Measurements from ENCODE around the gene LRCH4.
"Not testable (repeated sequence)": the region's sequence is repeated elsewhere in the genome, so short reads cannot be mapped to it uniquely, and the experiment has no call there.

The LRCH4 gene

DNA sequence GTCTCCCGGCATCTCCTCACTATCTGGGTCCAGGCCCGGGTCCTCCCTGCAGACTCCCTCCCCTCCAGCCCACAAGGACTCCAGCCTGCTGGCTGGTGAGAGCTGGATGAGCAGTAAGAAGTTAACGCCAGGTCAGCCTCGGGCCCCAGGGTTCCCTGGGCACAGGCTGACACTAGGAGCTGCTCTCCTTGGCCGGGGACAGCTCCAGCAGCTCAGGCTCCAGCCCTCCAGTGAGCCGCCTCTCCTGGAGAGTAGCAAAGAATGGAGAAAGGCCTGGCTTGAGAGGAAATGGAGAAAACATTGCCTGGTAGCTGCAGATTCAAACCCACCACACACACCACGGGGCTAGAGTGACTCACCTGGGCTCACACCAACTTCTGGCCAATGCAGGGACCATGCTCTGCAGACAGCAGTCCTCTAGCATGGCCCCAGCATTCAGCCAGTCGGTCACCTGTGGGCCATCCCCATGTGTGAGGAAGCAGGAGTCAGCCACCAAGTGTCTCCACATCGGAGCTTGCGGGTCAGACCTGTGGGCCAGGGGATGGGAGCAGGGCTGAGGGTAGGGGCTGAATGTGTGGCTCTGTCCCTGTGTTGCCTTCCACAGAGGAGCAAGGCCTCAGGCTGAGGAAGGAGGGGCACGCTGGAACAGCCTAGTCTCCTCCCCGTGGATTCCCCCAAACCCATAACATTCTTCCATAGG is 18.7 kb downstream of the LRCH4 start:
- DNase-seq = no peak

DNA sequence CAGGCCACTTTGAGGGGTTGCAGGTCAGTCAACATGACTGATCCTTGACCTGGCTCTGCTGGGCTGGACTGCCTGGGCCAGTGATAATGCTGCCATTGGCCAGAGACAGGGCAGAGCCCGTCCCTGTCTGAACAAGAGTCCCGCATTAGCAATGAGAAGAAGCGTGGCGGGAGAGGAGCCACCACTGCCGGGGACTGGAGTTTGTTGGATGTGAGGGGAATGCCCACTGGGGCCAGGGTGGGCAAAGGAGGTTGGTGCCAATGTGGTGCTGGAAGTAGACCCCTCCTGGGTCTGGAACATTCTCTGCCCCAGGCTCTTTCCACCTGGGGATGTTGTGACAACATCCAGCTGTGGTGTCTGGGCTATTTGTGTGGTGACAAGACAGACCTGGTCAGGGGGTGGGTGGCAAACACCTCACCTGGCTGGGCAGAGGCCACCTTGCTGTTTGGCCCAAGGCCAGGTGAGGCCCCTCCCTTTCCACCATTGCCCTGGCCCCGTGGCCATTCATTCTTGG is 19.9 kb downstream of the LRCH4 start:
- DNase-seq = no peak

DNA sequence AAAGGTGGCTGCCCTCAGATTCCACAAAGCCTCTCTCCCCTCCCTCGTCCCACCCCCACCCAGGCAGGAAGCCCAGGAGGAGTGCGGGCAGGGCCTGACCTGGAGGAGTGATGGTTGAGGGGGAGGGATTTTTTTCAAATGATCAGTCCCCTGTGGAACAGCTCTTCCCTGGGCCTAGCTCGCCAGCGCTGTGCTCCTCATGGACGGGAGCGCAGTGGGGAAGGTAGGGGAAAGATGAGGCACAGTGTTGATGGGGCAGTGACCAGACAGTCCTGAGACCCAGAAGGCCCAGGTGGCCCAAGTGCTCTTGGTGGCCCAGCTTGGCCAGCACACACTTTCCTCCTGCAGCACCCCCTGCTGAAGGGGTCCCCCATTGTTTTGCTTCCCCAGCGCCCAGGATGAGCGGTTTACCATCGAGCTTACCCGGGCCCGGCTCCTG is 20.8 kb downstream of the LRCH4 start:
- DNase-seq = no peak

DNA sequence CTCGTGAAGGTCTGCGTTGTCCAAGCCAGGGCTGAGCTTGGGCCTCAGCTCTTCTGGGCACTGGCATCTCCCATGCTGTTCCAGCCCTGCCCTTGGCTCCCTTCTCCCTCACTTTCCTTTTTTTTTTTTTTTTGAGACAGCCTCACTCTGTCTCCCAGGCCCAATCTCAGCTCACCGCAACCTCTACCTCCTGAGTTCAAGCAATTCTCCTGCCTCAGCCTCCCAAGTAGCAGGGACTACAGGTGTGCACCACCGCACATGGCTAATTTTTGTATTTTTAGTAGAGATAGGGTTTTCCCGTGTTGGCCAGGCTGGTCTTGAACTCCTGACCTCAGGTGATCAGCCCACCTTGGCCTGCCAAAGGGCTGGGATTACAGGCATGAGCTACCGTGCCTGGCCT is 21.5 kb downstream of the LRCH4 start:
- not testable (repeated sequence) for DNase-seq

DNA sequence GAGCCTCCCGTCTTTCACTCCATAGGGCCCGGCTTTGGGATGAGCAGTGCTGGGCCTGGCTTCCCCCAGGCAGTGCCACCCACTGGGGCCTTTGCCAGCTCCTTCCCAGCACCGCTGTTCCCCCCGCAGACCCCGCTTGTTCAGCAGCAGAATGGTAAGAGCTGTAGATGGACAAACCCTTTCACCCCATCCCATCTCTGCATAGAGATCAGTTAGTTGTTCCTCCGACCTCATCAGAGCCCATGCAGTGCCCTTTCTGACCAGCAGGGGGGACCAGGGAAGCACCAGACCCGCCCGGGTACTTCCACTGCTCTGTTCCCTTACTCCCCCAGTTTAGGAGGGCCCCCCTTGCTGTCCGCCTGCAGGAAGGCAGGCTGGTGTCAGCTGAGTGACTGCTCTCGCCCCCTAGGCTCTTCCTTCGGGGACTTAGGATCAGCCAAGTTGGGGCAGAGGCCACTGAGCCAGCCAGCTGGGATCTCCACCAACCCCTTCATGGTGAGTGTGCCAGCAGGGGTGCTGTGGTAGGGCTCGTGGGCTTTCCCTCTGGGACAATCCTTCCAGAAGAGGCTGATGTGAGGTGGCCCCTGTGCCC is 22.0 kb downstream of the LRCH4 start:
- DNase-seq = peak; percentile 86

DNA sequence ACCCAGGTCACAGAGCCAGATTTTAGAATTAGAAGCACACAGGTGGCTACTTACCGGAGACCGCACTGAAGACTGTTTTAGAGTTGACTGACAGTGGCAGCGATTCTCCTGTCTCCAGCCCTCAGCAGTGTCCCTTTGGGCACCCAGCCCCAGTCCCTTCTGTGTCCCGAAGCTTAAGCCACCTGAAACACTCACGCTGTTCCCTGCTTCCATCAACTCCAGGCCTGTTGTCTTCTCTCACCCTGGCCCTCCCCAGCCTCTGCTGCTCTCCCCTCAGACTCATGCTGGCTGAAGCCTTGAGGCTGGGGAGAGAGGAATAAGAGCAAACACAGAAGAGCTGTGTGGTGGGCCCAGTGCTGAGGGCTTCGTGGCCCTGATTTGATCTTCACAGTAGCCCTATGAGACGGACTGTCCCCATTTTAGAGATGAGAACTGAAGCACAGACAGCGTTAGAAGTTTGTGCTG is 22.8 kb downstream of the LRCH4 start:
- no peak for DNase-seq

DNA sequence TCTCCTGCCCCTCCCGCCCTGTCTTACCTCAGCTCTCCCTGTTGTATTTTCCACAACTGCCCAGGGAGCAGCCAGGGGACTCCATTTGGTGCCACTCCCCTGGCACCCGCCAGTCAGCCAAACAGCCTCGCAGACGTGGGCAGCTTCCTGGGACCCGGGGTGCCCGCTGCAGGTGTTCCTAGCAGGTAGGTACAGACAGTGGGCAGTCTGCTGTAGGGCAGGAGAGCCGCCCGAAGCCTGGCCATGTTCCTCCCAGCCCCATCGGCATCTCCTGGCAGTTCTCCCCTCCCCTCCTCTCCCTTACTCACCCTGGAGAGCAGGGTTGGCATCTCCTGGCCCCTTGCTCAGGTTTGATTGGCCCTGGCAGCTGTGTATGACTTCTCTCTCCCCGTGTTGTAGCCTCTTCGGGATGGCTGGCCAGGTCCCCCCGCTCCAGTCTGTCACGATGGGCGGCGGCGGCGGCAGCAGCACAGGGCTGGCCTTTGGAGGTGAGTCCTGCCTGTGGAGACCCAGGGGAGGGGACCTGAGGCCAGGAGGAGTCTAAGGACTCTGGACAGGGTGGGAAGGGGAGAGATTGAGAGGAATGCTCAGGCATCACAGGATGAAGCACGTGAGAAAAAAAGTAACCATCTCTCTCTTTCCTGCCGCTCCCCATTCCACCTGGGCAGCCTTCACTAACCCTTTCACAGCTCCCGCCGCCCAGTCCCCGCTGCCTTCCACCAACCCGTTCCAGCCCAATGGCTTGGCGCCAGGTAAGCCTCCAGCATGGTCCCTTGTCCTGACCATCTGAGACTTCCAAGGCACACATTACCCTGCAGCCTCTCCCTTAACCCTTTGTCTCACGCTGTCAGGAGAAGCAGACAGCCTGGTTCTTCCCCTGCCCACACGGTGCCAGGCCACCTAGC is 23.5 kb downstream of the LRCH4 start:
- no peak for DNase-seq

DNA sequence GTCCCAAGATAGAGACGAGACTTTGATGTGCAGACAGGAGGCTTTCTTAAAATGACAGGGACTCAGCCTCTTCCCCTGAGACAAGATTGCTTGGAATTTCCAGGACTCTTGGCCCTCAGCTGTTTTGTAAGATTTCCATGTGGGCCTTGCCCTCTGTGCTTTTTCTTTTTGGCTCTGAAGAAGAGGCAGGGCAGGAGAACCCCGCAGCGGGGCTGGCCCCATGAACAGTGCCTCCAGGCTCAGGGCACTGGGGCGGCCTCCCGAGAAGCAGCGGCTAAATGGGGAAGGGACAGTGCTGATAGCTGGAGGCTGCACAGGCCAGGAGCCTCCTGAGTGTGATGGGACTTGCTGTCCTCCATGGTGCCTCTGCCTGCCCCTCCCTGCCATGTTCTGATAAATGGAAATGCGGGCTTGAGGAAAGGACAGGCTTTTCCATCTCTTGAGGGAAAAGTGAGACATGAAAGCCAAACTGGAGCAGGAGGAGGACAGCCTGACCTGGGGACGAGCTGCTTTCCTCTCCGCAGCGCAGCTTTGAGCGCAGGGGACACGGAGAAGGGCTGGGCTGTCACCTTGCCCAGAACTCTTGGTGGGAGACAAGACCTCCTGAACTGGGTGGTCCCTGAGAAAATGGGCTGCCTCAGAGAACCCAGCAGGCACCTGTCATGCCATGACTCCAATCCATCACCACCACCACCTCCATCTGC is 24.3 kb downstream of the LRCH4 start:
- no peak for DNase-seq

DNA sequence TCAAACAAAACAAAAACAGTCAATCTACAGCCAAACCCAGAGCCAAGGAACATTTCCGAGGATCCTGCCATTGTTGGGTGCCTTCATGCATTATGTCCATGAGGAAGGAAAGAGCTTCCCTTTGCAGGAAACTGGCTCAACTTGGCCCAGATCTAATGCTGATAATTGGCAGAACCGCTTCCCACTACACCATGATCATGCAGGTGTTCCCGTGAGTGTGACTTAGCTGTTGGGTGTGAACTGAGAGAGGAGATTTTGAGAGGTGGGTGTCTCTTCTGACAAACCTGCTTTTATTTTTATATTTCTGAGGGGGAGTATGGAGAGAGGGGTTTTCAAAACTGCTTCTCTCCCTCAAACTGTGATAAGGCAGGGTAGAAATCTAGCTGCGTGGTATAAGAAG is 26.8 kb downstream of the LRCH4 start:
- DNase-seq = no peak

DNA sequence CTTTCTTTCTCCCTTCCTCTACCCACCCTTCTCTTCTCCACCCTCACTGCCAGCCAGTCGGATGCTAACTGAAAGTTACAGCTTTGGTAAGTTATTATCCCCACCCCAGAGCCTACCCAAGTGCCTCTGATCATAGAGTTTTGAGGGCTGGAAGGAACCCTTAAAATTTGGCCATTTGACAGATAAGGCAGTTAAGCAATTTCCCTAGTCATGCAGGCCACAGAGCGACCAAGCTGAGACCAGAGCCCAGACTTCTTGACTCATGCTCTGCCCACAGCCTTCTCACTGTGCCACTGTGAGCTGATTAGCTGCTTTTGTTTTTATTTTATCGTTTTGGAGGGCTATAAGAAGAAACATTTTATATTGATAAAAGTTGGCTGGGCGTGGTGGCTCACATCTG is 29.4 kb downstream of the LRCH4 start:
- no peak for DNase-seq

DNA sequence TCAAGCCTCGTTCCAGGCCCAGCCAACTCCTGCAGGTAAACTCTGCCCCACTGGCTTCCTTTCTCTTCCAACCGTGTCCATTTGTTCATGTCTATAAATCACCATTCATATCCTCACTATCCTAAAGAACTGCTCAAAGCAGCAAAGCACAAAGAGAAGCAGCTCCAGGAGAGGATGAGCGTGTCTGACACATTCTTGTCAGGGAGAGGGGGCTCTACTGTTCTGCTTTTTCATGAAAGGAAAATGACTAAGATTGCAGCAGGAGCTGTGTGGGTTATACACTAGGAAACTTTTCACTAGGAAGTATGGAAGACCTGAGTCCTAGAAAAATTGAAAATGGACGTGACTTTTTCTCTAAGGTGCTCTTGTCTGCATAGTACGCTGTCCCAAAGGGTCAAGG is 30.2 kb downstream of the LRCH4 start:
- DNase-seq = no peak

DNA sequence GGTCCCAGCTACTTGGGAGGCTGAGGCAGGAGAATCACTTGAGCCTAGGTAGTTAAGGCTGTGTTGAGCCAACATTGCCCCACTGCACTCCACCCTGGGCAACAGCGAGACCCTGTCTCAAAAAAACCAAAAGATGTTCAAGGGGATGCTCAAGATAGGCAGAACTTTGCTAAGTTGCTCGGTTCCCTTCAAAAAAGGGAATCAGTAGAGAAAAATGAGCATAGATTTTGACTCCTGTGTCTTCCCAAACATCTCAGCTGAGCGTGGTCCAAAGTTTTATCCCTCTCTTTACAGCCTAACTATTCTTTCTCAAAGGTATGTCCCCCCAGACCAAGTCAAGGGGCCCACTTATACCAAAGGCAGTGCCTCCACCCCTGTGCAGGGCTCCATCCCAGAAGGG is 32.9 kb downstream of the LRCH4 start:
- DNase-seq = no peak

DNA sequence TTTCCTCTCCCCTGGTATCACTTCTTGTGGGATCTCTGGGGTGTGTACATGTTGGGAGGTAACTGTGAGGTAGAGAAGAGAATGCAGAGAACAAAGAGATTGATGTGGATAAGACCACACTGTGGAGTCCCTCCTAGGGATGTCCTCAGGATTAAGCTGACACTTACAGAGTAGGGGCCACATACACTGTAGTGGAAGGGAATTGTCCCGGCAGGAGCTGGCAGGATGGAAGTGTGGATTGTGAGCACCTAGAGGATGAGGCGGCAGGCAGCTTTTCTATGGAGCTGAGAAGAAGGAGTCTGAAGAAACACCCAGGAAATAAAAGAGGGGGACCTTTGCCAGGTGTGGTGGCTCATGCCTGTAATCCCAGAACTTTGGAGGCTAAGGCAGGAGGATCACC is 33.4 kb downstream of the LRCH4 start:
- no peak for DNase-seq

DNA sequence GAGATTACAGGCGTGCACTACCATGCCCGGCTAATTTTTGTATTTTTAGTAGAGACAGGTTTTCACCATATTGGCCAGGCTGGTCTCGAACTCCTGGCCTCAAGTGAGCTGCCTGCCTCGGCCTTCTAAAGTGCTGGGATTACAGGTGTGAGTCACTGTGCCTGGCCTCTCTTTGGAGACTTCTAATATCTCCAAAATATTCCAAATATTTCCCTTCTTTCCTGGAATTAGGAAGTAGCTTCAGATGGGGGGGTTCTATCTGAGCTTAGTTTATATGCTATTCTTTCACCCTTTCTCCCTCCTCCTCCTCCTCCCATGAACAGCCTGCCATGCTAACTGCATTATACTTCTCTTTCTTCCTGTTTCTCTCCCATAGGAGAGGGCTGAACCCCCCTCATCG is 37.5 kb downstream of the LRCH4 start:
- DNase-seq = not testable (repeated sequence)

DNA sequence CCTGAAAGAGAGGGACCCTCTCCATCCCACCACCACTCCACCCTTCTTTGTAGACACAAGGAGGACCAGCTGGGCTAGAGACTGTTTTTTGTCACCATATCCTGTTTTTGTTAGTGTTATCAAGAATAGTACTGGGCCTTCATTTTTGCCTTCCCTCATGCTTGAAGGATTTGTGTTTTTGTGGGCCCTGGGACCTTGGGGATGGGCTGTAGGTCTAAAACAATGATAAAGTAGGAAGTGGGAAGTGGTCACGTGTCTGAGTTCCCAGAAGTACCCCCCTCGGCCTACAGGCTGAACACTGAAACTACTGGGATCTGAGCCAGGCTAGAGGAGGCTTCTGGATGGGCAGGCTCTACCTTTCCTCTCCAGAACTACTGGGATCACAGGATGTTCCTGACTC is 38.1 kb downstream of the LRCH4 start:
- no peak for DNase-seq

DNA sequence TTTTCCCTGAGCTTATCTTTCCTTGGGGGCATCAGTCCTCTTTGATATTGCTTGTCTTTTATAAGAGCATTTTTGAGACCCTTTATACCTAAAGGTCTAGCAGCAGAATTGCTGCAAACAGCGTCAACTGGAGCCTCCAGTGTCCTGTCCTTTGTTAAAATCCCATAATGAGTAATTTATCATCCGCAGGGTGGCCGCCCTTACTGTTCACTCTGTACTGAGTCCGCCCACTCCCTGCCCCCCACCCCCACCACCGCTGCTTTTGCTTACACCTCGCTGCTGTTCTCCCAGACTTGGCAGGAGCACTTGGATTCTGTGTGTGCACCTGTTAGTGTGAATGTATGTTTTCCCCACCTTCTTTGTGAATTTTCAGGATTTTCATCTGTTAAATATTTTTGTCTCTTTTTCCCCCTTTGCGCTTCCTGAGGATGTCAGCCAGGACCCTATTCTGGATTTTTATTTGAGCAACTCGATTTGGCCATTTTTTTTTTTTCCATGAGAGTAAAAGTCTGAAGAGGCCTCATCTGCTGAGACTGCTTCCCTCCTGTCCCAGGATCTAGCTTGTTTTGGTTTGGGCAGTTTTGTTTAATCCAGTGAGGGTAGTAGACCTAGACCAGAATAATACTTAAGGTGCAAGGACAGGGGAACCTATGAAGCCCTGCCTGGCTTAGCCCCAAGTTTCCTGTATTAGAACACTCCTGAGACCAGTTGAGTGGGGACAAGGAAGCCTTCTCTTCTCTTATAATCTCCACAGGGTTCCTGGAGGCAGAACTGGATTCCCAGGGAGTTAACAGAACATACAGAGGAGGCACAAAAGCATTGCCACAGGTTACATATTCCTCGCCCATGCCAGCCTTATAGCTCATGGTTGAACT is 38.8 kb downstream of the LRCH4 start:
- no peak for DNase-seq

DNA sequence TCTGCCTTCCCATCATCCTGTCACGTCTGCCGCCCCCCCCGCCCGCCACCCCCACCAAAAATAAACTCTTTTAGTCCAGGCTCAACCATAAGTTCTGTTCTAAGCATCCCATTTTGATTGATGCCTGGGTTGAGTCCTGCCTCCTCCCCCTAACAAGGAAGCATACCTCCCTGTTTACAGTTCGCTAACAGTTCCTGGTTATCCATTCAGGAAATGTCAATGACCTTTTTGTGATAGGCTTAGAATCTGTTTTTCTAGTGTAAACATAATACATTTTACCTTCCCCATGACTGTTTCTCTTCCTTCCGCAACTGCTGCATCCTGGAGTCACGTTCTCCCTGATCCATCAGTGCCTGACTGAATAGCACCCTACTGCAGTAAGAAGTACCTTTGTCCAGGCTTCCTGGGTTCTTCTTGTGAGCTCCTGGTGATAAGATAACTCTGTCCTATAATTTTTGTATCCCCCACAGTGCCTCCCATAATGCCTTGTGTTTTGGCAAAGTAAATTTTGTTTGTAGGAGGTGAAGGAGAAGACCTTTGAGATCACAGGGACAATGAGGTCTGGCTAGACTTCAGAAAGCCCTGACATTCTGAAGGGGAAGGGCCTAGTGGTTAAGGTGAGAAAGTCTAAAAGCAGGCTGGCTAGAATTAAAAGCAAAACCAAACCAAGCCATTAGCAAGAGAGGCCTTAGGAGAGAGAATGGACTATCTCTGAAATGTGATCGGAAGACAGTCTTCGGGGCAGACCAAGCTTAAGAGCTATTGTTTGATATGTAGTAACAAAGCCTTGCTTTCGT is 39.6 kb downstream of the LRCH4 start:
- no peak for DNase-seq

DNA sequence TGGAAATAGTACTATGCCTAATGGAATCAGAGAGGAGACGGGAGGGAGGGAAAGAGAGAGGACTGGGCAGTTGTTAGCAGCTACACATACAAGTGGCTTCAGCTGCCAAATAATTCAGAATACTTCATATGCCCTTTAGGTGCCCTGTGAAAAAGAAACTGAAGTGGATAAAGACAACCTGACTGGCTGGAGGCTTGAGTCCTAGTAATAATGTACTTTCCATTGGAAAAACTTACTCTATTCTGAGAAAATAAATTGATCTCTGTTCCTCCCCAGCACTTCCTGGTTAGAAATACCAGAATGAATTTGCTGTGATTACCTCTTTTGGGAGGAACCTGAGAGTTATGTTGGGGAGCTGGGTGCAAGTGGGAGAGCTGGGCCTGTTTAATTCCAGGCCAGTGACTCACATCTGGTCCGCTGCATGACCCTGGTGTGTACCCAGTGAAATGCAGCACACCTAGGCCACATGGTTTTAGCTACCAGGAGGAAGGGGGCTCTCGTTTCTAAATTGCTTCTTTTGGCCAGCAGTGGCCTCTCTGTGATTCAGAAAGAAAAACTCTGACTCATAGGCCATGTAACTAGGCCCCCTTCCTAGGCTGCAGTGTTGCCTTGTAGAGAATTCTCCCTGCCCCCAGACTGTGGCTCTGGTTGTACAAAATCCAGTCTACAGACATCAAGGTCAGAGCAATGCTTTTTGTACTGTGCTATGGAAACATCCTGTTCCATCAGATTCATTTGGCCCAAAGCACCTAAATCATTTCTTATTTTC is 40.4 kb downstream of the LRCH4 start:
- peak; percentile 47 for DNase-seq

DNA sequence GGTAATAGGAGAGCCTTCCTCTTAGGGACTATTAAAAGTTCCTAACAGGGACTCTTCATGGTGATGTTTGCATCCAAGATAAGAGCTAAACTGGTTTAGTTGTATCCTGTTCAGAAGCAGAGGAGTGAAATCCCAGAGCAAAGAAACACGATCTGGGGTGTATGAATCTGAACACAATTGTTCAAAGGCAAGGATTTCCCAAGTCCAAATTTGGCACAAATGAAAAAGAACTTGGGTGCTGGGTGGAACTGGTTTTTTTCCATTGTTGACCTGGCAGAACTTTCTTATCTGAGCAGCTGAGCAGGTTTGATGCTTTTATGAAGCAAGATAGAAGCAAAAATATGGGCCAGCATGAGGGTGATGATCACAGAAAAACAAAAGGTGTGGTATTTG is 41.0 kb downstream of the LRCH4 start:
- no peak for DNase-seq

DNA sequence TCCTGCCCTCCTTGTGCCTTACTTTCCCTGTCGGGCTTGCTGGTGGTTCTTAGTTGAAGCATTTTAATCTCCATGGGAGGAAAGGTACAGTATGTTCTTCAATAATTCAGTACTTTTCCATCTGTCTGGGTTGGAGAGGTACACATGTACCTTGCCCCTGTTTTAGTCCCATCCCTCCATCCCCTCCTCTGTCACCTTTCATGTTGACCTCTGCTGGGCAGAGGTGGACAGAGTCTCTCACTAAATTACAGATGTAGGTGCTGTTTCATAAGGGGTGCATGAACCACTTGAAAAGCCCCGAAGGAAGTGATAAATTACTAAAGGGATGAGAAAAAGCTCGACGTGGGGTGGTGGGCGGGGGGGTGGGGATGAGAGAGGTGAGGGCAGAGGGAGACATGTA is 41.5 kb downstream of the LRCH4 start:
- no peak for DNase-seq

Measured in activated CD4-positive, CD25-positive, alpha-beta regulatory T cell treated with anti-CD3 and anti-CD28 coated beads, Interleukin-2, amount 50 U/mL, for 72 hours (primary cell).